Measurements from ENCODE around the gene VIPAS39.
"Not testable (repeated sequence)": the region's sequence is repeated elsewhere in the genome, so short reads cannot be mapped to it uniquely, and the experiment has no call there.

Gene VIPAS39

DNA sequence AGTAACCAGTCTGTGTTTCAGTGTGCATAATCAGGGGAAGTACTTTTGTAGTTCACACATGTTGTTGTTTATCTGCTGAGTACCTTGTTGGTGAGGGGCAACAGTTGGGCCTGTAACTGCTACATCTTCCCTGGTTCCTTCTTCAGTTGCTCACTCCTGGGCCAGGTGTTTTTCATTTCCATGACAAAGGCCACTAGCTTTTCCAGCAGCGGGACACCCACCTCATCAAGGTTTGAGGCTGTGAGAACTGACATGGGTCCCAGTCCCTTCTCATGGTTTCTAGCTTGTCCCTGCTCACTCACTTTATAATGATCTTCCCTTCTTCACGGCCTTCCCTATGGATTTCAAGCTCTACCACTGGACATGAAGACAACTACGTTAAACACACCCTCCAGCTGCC is 32.5 kb downstream of the VIPAS39 start:
- no peak overlapping the region for H3K4me3 ChIP-seq (ENCODE audit: low read depth, low read length)
- TF ChIP-seq POLR2A (IDR thresholded peaks at IDR 0.05; ENCODE audit: extremely low read depth, insufficient read length) = no peak
- TF ChIP-seq, protein P1, sequence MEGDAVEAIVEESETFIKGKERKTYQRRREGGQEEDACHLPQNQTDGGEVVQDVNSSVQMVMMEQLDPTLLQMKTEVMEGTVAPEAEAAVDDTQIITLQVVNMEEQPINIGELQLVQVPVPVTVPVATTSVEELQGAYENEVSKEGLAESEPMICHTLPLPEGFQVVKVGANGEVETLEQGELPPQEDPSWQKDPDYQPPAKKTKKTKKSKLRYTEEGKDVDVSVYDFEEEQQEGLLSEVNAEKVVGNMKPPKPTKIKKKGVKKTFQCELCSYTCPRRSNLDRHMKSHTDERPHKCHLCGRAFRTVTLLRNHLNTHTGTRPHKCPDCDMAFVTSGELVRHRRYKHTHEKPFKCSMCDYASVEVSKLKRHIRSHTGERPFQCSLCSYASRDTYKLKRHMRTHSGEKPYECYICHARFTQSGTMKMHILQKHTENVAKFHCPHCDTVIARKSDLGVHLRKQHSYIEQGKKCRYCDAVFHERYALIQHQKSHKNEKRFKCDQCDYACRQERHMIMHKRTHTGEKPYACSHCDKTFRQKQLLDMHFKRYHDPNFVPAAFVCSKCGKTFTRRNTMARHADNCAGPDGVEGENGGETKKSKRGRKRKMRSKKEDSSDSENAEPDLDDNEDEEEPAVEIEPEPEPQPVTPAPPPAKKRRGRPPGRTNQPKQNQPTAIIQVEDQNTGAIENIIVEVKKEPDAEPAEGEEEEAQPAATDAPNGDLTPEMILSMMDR (IDR thresholded peaks at IDR 0.05; ENCODE audit: low read depth, low read length) = no peak
- TF ChIP-seq MYC (IDR thresholded peaks at IDR 0.05; ENCODE audit: low read depth, low read length) = no peak
- TF ChIP-seq MAX (IDR thresholded peaks at IDR 0.05; ENCODE audit: low read depth, low read length) = no peak
- DNase-seq (ENCODE audit: low read depth) = no peak

DNA sequence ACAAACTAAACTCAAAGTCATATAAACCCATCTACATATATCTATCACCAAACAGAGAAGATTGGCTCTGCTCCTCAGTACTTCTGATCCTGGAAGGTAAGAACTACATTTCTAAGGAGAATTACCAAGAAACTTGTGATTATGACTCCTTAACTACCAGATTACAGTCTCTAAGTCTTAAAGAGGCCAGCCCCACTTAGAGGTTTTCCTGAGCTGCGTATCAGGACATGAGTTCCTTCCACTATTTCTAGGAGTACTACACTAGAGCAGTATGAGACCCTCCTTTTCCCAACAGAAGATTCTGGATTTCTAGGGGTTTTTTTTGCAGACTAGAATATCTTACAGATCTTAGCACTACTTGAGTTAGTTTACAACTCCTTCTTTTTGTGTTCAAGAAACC is 34.0 kb downstream of the VIPAS39 start, which contains the start of gene NOXRED1:
TSS of gene NOXRED1 (minus strand) at position 101 of the 400 bp plus-strand sequence. CDS start 634 bp downstream, outside the sequence.
- TF ChIP-seq POLR2A (IDR thresholded peaks at IDR 0.05; ENCODE audit: extremely low read depth, insufficient read length) (no peak), MYC (IDR thresholded peaks at IDR 0.05; ENCODE audit: low read depth, low read length) (no peak)
- no peak within 1 kb of the TSS for H3K4me3 ChIP-seq (ENCODE audit: low read depth, low read length)
- DNase-seq (ENCODE audit: low read depth) = no peak

DNA sequence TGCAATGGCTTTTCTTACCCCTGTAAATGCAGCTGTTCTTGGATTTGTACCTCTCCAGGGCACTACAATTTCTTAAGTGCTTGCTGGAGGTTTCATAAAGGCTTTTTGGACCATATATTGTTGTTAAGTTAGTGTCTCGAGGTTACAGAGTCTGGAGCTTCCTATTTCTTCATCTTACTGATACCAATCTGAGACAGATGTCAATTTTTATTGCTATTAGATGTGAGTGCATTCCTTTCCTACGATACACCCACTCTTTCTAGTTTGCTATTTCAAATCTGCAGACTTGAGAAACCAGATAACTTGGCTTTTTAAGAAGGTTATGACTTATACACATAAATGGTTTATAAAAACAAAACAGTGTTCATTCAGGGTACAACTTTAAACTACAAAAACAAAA is 36.2 kb downstream of the VIPAS39 start:
- no peak for TF ChIP-seq MAX (IDR thresholded peaks at IDR 0.05; ENCODE audit: low read depth, low read length)
- TF ChIP-seq MYC (IDR thresholded peaks at IDR 0.05; ENCODE audit: low read depth, low read length) = no peak
- no peak for TF ChIP-seq POLR2A (IDR thresholded peaks at IDR 0.05; ENCODE audit: extremely low read depth, insufficient read length)
- TF ChIP-seq, protein P1 (IDR thresholded peaks at IDR 0.05; ENCODE audit: low read depth, low read length) = no peak
- H3K4me3 ChIP-seq (ENCODE audit: low read depth, low read length) = no peak overlapping the region
- peak; percentile 12 for DNase-seq (ENCODE audit: low read depth)

GRCh38 chr14:77416836-77417235 is 40.6 kb downstream of the VIPAS39 start:
- TF ChIP-seq MAX (IDR thresholded peaks at IDR 0.05; ENCODE audit: low read depth, low read length) (no peak), POLR2A (IDR thresholded peaks at IDR 0.05; ENCODE audit: extremely low read depth, insufficient read length) (no peak), MYC (IDR thresholded peaks at IDR 0.05; ENCODE audit: low read depth, low read length) (no peak)
- TF ChIP-seq, protein P1 (IDR thresholded peaks at IDR 0.05; ENCODE audit: low read depth, low read length) = no peak
- no peak overlapping the region for H3K4me3 ChIP-seq (ENCODE audit: low read depth, low read length)
- DNase-seq (ENCODE audit: low read depth) = no peak

DNA sequence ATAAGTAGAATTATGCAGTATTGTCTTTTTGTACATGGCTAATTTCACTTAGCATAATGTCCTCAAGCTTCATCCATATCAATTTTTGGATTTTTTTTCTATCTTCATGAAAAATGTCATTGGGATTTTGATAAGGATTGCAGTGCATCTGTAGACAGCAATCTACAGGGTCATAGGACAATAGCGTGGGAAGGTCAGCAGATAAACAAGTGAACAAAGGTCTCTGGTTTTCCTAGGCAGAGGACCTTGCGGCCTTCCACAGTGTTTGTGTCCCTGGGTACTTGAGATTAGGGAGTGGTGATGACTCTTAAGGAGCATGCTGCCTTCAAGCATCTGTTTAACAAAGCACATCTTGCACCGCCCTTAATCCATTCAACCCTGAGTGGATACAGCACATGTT is 41.3 kb downstream of the VIPAS39 start:
- not testable (repeated sequence) for DNase-seq (ENCODE audit: low read depth)

GRCh38 chr14:77415403-77416030 is 41.9 kb downstream of the VIPAS39 start:
- DNase-seq (ENCODE audit: low read depth); H3K4me3 ChIP-seq (ENCODE audit: low read depth, low read length): not testable (repeated sequence)

More for the DNA sequence above, 41.3 kb downstream of the VIPAS39 start:
- H3K4me3 ChIP-seq (ENCODE audit: low read depth, low read length) = not testable (repeated sequence)

- TF ChIP-seq POLR2A (IDR thresholded peaks at IDR 0.05; ENCODE audit: extremely low read depth, insufficient read length) = no peak
- TF ChIP-seq, protein P1 (IDR thresholded peaks at IDR 0.05; ENCODE audit: low read depth, low read length) = no peak
- no peak for TF ChIP-seq MYC (IDR thresholded peaks at IDR 0.05; ENCODE audit: low read depth, low read length)
- no peak for TF ChIP-seq MAX (IDR thresholded peaks at IDR 0.05; ENCODE audit: low read depth, low read length)
- peak; percentile 42 for DNase-seq (ENCODE audit: low read depth)
- no peak overlapping the region for H3K4me3 ChIP-seq (ENCODE audit: low read depth, low read length)
These were observed 48.3 kb downstream of the VIPAS39 start for GRCh38 chr14:77409131-77409533.
